PFSK-1 (cell line): ENCODE data around the gene HOXA2.

Experiments used
- REST ChIP-seq, 2 experiments: IDR thresholded peaks; 2 replicates each; pipeline versions ENCODE4 v1.6.1 to v1.8.0; 2011 to 2012; ENCODE audit warnings: low read depth in 2 of 2, low read length in 2 of 2, control low read depth in 1 of 2, inconsistent platforms in 1 of 2, mild to moderate bottlenecking in 1 of 2, moderate library complexity in 1 of 2; ENCODE audit not compliant: insufficient read depth in 1 of 2
- TAF1 ChIP-seq: IDR thresholded peaks from 2 replicates; pipeline ENCODE4 v1.6.1; 2012; ENCODE audit warnings: low read length, control low read depth, borderline replicate concordance; ENCODE audit not compliant: insufficient read depth

- TF ChIP-seq REST (IDR thresholded peaks at IDR 0.05; ENCODE audit: insufficient read depth in 1 of 2, low read depth in 2 of 2, low read length in 2 of 2), result no peak
- no peak for TF ChIP-seq TAF1
Measured at GRCh38 chr7:27122077-27122910, 19.8 kb upstream of the HOXA2 start.
